Keratinocyte (primary cell): ENCODE data around the gene DST. TPM values are rescaled to one million over a fixed set of nuclear protein-coding genes. Genes with fewer than 3 reads are reported as not detected.

Source experiments
- DNase-seq: peaks from one replicate; pipeline ENCODE4 v3.0.0-alpha.2; 2011; ENCODE audit warnings: low read depth, missing footprints, low spot score
- FAIRE-seq: peaks from 2 replicates; lab custom pipeline; 2011; peaks lifted over from hg19 to GRCh38; lab: Jason Lieb, UNC
- H2AFZ ChIP-seq: 2 replicates; pipeline ENCODE4 v1.6.0; 2012; ENCODE audit warnings: low read length, control low read depth, inconsistent platforms; ENCODE audit not compliant: control insufficient read depth
- H3K27ac ChIP-seq: 2 replicates; pipeline ENCODE4 v1.5.1; 2011; ENCODE audit warnings: low read length; ENCODE audit not compliant: control insufficient read depth, insufficient read depth
- H3K27me3 ChIP-seq: 3 replicates; pipeline ENCODE4 v1.6.0; 2011; ENCODE audit warnings: low read length; ENCODE audit not compliant: control insufficient read depth, insufficient read depth; ENCODE audit errors: extremely low read depth
- H3K36me3 ChIP-seq, 2 experiments: 2 replicates in 1 of 2; 3 replicates in 1 of 2; pipeline ENCODE4 v1.5.1; 2011; ENCODE audit warnings: low read length in 2 of 2, mild to moderate bottlenecking in 1 of 2; ENCODE audit not compliant: control insufficient read depth in 2 of 2, insufficient read depth in 2 of 2; ENCODE audit errors: extremely low read depth in 1 of 2
- H3K4me1 ChIP-seq: 3 replicates; pipeline ENCODE4 v1.5.1; 2011; ENCODE audit warnings: low read length; ENCODE audit not compliant: control insufficient read depth, insufficient read depth; ENCODE audit errors: extremely low read depth
- H3K4me2 ChIP-seq: 3 replicates; pipeline ENCODE4 v1.6.0; 2011; ENCODE audit warnings: low read depth, low read length; ENCODE audit not compliant: control insufficient read depth, insufficient read depth; ENCODE audit errors: extremely low read depth
- H3K4me3 ChIP-seq, 3 experiments: fragments of 200-600 bp in 1 of 3; sonication (generic) in 1 of 3; 2 replicates in 2 of 3; 3 replicates in 1 of 3; pipeline ENCODE4 v1.5.1; 2011 to 2016; ENCODE audit warnings: low read length in 3 of 3, mild to moderate bottlenecking in 3 of 3, control low read depth in 2 of 3, inconsistent platforms in 1 of 3, low read depth in 1 of 3, mixed read lengths in 1 of 3, mixed run types in 1 of 3, moderate library complexity in 1 of 3; ENCODE audit not compliant: control insufficient read depth in 2 of 3, insufficient read depth in 2 of 3; ENCODE audit errors: extremely low read depth in 1 of 3
- H3K79me2 ChIP-seq: 2 replicates; pipeline ENCODE4 v1.6.0; 2012; ENCODE audit warnings: low read length; ENCODE audit not compliant: control insufficient read depth, insufficient read depth
- H3K9ac ChIP-seq: 3 replicates; pipeline ENCODE4 v1.6.0; 2011; ENCODE audit warnings: low read length; ENCODE audit not compliant: control insufficient read depth, insufficient read depth; ENCODE audit errors: extremely low read depth
- H3K9me1 ChIP-seq: 3 replicates; pipeline ENCODE4 v1.6.0; 2011; ENCODE audit warnings: low read length; ENCODE audit not compliant: control insufficient read depth, insufficient read depth; ENCODE audit errors: extremely low read depth
- H3K9me3 ChIP-seq: 2 replicates; pipeline ENCODE4 v1.5.1; 2012; ENCODE audit warnings: low read depth, low read length; ENCODE audit not compliant: control insufficient read depth
- H4K20me1 ChIP-seq: 3 replicates; pipeline ENCODE4 v1.6.0; 2011; ENCODE audit warnings: low read length; ENCODE audit not compliant: control insufficient read depth, insufficient read depth; ENCODE audit errors: extremely low read depth
- EZH2 ChIP-seq: IDR thresholded peaks from one replicate; pipeline ENCODE4 v1.6.1; 2012; ENCODE audit warnings: inconsistent platforms, mild to moderate bottlenecking, low read length, moderate library complexity
- dilution Hi-C: fragments of 300-500 bp; cut with MboI; formaldehyde crosslinking; loops from one replicate; pipeline ENCODE4 v1.7.0; 2020; ENCODE audit warnings: low sequenced_read_pairs; ENCODE audit not compliant: extremely low pct_ligation_motif_present
- polyA plus RNA-seq, 5 experiments: library from polyadenylated mRNA; depleted of rRNA in 3 of 5; stranded (reverse) in 3 of 5; stranded (forward) in 1 of 5; unstranded in 1 of 5; fragments of >200 nt; gene quantifications; 1 replicate in 1 of 5; 2 replicates in 3 of 5; 3 replicates in 1 of 5; pipeline versions ENCODE4 v1.2.1 to v1.2.3, GENCODE V29; 2011 to 2012; ENCODE audit warnings: missing spikeins in 2 of 5, low read depth in 1 of 5, low replicate concordance in 1 of 5
- TF ChIP-seq, protein P1 (sequence below), 3 experiments: IDR thresholded peaks in 1 of 3; conservative IDR thresholded peaks in 1 of 3; optimal IDR thresholded peaks in 1 of 3; 2 replicates in 2 of 3; 3 replicates in 1 of 3; pipeline versions ENCODE3 to v1.5.1; 2011; ENCODE audit warnings: low read length in 3 of 3, mild to moderate bottlenecking in 3 of 3, moderate library complexity in 2 of 3, control low read depth in 1 of 3, inconsistent platforms in 1 of 3; ENCODE audit not compliant: insufficient read depth in 2 of 3; ENCODE audit errors: extremely low read depth in 1 of 3

DST gene
- polyA plus RNA-seq, 1 donor (not counting 4 experiments of a cell fraction or from before 2014, with no cell fraction given): 455 TPM

DNA sequence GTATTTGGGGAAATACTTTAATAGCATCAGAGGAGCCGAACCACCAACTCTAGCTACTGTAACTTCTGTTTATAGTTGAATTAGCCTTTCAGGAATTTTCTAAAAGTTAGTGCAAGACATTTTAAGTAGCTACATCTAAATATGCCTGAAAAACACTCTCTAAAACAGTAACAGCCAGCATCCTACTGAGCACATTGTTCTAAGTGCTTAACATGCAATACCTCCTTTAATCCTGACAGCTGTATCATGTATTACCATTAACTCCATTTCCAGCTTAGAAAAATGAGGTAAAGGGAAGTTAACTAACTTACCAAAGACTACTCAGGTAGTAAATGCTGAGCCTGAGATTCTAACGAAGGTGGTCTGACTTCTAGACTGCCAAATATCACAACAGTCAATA is 120.7 kb downstream of the DST start:
- H3K4me3 ChIP-seq: no peak overlapping the region
- H2AFZ ChIP-seq: no peak overlapping the region
- dilution Hi-C loops: no loop called here
- H3K4me1 ChIP-seq: no peaks in the 10 kb centered on the region
- TF ChIP-seq, protein P1, sequence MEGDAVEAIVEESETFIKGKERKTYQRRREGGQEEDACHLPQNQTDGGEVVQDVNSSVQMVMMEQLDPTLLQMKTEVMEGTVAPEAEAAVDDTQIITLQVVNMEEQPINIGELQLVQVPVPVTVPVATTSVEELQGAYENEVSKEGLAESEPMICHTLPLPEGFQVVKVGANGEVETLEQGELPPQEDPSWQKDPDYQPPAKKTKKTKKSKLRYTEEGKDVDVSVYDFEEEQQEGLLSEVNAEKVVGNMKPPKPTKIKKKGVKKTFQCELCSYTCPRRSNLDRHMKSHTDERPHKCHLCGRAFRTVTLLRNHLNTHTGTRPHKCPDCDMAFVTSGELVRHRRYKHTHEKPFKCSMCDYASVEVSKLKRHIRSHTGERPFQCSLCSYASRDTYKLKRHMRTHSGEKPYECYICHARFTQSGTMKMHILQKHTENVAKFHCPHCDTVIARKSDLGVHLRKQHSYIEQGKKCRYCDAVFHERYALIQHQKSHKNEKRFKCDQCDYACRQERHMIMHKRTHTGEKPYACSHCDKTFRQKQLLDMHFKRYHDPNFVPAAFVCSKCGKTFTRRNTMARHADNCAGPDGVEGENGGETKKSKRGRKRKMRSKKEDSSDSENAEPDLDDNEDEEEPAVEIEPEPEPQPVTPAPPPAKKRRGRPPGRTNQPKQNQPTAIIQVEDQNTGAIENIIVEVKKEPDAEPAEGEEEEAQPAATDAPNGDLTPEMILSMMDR (optimal IDR thresholded peaks at IDR 0.05 in 1 of 3, IDR thresholded peaks at IDR 0.05 in 1 of 3, conservative IDR thresholded peaks at IDR 0.05 in 1 of 3; ENCODE audit: extremely low read depth in 1 of 3, insufficient read depth in 2 of 3, low read length in 3 of 3): no peak
- TF ChIP-seq EZH2: no peak
- no peak overlapping the region for H3K27ac ChIP-seq
- no peaks in the 10 kb centered on the region for H3K79me2 ChIP-seq
- H3K9ac ChIP-seq: no peak overlapping the region
- no peaks in the 10 kb centered on the region for H3K9me3 ChIP-seq
- FAIRE-seq: no peak
- peaks cover 2 to 3% of the 10 kb centered on the region in 2 experiments for H3K36me3 ChIP-seq
- no peaks in the 10 kb centered on the region for H3K27me3 ChIP-seq
- no peaks in the 10 kb centered on the region for H3K9me1 ChIP-seq
- no peak for DNase-seq
- H3K4me2 ChIP-seq: no peak overlapping the region
- H4K20me1 ChIP-seq: no peaks in the 10 kb centered on the region

- H3K9ac ChIP-seq: no peak overlapping the region
- no peaks in the 10 kb centered on the region for H3K27me3 ChIP-seq
- no peak for TF ChIP-seq EZH2
- TF ChIP-seq, protein P1 (optimal IDR thresholded peaks at IDR 0.05 in 1 of 3, IDR thresholded peaks at IDR 0.05 in 1 of 3, conservative IDR thresholded peaks at IDR 0.05 in 1 of 3; ENCODE audit: extremely low read depth in 1 of 3, insufficient read depth in 2 of 3, low read length in 3 of 3): no peak
- peaks cover 2 to 4% of the 10 kb centered on the region in 2 experiments for H3K36me3 ChIP-seq
- H3K4me3 ChIP-seq: no peak overlapping the region
- dilution Hi-C loops: no loop called here
- no peak overlapping the region for H3K4me2 ChIP-seq
- H4K20me1 ChIP-seq: no peaks in the 10 kb centered on the region
- DNase-seq (no peak), FAIRE-seq (no peak)
- H3K9me3 ChIP-seq: no peaks in the 10 kb centered on the region
- H3K27ac ChIP-seq: no peak overlapping the region
- H3K4me1 ChIP-seq: no peaks in the 10 kb centered on the region
- H3K9me1 ChIP-seq: no peaks in the 10 kb centered on the region
- H3K79me2 ChIP-seq: no peaks in the 10 kb centered on the region
- H2AFZ ChIP-seq: no peak overlapping the region
These were observed 121.2 kb downstream of the DST start for GRCh38 chr6:56521454-56521853.
